HG03460 (cell line): ENCODE data around the gene SELPLG.
"Not testable (repeated sequence)": the region's sequence is repeated elsewhere in the genome, so short reads cannot be mapped to it uniquely, and the experiment has no call there.

Experiments used
- ATAC-seq: cut with Tn5 transposase; IDR thresholded peaks from one replicate; pipeline ENCODE4 v1.9.1; 2021; ENCODE audit not compliant: unreplicated experiment

The SELPLG gene

GRCh38 chr12:108575199-108575912 lies 58.3 kb downstream of the SELPLG start:
- ATAC-seq: no peak

DNA sequence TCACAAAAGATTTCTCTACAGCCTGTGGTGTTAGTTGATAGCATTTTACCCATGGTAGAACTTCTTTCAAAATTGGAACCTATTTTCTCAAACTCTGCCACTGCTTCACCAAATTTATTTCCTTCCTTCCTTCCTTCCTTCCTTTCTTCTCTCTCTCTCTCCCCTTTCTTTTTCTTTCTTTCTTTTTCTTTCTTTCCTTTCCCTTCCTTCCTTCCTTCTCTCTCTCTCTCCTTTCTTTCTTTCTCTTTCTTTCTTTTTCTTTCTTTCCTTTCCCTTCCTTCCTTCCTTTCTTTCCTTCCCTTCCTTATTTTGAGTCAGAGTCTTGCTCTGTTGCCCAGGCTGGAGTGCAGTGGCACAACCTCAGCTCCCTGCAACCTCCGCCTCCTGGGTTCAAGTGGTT lies 59.4 kb downstream of the SELPLG start:
- ATAC-seq: not testable (repeated sequence)

DNA sequence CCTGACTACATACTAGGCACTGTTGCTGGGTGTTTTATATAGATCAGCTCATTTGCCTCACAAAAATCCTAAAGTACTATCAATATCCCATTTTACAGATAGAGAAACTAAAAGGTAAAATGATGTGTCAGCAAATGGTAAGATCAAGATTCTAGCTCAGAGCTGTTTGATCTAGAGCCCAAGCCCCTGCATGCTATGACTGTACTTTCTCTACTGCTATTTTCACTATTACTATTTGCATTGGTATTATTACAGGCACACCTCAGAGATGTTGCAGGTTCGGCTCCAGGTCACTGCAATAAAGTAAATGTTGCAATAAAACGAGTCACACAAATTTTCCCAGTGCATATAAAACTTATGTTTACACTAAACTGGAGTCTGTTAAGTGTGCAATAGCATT lies 60.4 kb downstream of the SELPLG start:
- no peak for ATAC-seq

- no peak for ATAC-seq
These were observed 61.4 kb downstream of the SELPLG start for GRCh38 chr12:108572166-108572790.
